AG09309 (cell line): ENCODE results near the gene UQCRC1.
A peak's percentile ranks its signal among the peaks of the same experiment; 100 is the strongest.

Source experiments
- DNase-seq: peaks from one replicate; pipeline ENCODE4 v3.0.0-alpha.2; 2010; ENCODE audit warnings: low read depth
- H3K4me3 ChIP-seq: 2 replicates; pipeline ENCODE4 v1.5.1; 2011; ENCODE audit warnings: mild to moderate bottlenecking, low read depth, low read length, moderate library complexity; ENCODE audit not compliant: control insufficient read depth
- TF ChIP-seq, protein P1 (sequence below): IDR thresholded peaks from 2 replicates; pipeline ENCODE4 v1.5.1; 2011; ENCODE audit warnings: mild to moderate bottlenecking, low read depth, low read length, inconsistent platforms; ENCODE audit not compliant: insufficient read depth, control insufficient read depth; ENCODE audit errors: missing control alignments

UQCRC1 gene

DNA sequence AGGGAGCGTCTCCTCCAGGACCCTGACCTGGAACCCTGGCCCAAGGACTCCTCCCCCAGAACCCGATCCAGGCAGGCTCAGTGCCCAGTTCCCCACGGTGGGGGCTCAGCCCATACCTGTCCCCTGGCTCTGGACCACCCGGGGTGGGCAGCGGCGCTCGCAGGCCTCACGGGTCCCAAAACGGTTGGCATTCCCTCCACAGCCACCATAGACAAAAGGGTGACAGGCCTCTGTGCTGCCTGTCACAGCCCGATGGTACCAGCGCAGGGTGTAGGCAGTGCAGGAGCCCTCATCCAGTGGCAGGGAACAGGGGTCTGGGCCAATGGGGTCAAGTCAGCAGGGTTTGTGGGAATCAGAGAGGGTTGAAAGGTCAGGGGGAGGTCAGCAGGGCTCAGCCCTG, 44.8 kb downstream of the UQCRC1 start:
- DNase-seq: no peak
- TF ChIP-seq, protein P1, sequence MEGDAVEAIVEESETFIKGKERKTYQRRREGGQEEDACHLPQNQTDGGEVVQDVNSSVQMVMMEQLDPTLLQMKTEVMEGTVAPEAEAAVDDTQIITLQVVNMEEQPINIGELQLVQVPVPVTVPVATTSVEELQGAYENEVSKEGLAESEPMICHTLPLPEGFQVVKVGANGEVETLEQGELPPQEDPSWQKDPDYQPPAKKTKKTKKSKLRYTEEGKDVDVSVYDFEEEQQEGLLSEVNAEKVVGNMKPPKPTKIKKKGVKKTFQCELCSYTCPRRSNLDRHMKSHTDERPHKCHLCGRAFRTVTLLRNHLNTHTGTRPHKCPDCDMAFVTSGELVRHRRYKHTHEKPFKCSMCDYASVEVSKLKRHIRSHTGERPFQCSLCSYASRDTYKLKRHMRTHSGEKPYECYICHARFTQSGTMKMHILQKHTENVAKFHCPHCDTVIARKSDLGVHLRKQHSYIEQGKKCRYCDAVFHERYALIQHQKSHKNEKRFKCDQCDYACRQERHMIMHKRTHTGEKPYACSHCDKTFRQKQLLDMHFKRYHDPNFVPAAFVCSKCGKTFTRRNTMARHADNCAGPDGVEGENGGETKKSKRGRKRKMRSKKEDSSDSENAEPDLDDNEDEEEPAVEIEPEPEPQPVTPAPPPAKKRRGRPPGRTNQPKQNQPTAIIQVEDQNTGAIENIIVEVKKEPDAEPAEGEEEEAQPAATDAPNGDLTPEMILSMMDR: no peak

DNA sequence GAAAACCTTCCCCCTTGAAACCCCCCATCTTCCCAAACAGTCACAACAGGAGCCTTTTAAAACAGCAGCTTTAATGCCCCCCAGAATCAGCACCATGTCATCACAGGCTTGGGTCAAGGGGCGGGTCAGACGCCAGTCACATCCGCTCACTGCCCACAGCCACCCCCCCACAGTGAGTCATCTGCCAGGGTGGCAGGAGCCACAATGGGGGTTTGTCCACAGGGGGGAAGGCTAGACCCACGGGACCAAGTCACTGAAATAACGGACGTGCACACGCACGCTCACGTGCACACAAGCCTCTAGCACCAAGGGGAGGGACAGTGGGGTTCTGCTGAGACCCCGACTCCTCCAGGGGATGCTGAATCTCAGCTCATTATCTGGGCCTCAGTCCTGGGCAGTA, 45.4 kb downstream of the UQCRC1 start:
- peak; percentile 54 for DNase-seq
- TF ChIP-seq, protein P1: peak; percentile 25
- no peak overlapping the region for H3K4me3 ChIP-seq

More for the DNA sequence above, 44.8 kb downstream of the UQCRC1 start:
- H3K4me3 ChIP-seq: no peak overlapping the region

DNA sequence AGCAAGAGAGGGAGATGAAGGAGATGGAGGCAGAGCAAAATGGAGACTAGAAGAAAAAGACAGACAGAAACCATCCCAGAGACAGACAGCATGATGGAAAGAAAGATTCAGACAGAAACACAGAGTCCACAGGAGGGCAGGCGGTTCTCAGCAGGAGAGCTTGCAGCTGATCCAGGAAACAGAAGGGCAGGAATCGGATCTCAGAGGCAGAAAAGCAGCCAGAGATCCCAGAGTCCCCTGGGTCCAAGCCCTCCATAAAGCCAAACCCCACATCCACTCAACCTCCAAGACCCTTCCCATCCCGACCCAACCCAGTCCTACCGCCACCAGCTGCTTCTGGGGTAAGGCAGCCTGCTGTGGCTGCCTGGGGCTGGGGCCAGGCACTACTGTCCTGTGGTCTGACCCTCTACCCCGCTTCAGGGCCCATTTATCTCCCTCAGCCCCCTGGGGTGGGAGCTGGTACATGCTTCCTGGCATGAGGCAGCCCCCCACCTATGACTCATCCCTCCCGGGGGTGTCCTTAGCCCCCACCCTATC, 46.0 kb downstream of the UQCRC1 start, which contains the start of gene UCN2:
Gene UCN2, minus strand, starts transcription at position 400 of the 537 bp plus-strand sequence. CDS start 657 bp downstream, outside the sequence.
- DNase-seq: no peak
- no peak within 1 kb of the TSS for H3K4me3 ChIP-seq
- TF ChIP-seq, protein P1: peak; percentile 39

DNA sequence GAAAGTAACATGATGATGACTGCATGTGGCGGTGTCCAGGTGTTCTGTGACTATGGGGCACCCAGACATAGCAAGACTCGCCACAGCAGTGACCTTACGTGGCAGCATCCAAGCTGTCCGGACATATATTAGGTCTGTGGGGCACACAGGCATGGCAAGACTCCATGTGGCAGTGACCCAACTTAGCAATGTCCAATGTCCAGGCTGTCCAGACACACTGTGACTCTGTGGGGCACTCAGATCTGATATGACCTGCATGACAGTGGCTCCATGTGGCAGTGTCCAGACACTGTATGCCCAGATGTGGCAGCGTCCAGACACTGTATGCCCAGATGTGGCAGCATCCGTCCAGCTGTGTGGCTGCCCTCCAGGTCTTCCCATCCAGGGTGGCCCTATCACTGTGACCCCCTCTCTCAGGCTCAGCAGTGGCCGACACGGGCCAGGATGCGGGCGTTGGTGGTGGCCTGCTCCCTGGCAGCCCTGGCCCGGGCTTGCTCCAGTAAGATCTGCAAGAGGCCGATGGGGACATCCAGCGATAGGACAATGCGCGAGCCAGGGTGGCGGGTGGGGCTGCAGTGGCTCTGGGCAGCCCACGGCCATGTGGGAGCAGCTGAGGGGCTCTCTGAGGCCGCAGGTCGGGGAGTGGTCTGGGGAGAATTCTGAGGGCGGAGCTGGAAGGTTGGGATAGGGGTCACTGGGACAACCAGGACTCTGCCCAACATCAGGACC, 46.9 kb downstream of the UQCRC1 start:
- no peak for DNase-seq
- no peak overlapping the region for H3K4me3 ChIP-seq
- TF ChIP-seq, protein P1: no peak

DNA sequence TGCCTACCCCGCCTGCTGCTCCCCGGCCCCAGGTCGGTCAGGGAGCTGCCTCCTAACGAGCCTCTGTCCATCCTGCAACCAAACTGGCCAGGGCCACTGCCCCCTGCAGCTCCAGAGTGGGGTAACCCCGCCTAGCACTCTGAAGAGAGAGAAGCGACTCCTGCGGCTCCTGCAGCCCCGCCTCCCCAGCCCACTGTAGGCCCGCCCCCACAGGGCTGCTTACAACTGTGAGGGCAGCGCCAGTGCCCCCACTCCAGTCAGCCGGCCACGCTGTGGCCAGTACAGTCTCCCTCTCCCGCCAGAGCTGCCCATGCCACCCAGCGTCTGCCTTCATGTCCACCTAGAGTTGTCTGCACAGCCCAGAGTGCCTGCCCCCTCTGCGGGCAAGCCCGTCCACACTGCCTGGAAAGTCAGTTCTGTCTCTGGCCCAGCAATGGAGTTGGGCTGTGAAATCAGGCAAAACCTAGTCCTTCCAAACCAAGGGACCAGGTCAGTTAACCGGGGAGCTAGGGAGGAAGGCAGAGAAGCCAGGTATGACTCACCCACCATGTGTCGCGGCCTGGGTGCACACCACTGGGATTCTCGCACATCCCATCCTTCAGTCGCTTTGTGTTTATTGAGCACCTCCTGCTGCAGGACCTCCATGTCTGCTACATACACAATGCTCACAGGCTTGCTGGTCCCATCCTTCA, 48.3 kb downstream of the UQCRC1 start:
- DNase-seq: no peak
- peak overlapping the region; percentile 9 for H3K4me3 ChIP-seq
- TF ChIP-seq, protein P1: peak; percentile 47

DNA sequence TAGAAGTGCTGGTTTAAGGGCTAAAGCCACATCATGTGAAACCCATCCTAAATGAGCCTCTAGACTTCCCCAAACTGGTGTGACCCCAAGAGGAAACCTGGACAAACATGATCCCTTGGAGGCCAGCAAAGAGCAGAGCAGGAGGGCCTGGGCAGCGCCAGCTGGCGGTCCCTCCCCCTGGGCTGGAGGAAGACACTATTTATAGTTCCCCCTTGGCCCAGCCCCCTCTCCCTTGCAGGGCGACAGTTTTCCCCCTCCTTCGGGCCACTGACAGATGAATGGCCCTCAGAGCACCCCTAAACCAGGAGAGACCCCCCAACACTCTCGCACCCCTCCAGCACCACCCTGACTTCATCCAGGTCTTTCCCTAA, 48.8 kb downstream of the UQCRC1 start:
- H3K4me3 ChIP-seq: peak overlapping the region; percentile 9
- TF ChIP-seq, protein P1: no peak
- DNase-seq: no peak
